SK-N-SH (cell line): ENCODE results near the gene PIP5K1B. TPM values are rescaled to one million over a fixed set of nuclear protein-coding genes. Genes with fewer than 3 reads are reported as not detected.

Experiments used
- CTCF ChIA-PET: fragments of 300-600, 350-600 bp; formaldehyde crosslinking; extraction: SDS; loops from one replicate; lab custom pipeline; 2021; lab: Yijun Ruan, JAX
- POLR2A ChIA-PET: fragments of 350-600 bp; sonication (Branson Sonifier 250); formaldehyde crosslinking; extraction: SDS; loops from one replicate; lab custom pipeline; 2020; ENCODE audit warnings: antibody characterized with exemption, inconsistent platforms; lab: Yijun Ruan, JAX
- DNase-seq: peaks from one replicate; pipeline ENCODE4 v3.0.0; 2012
- H2AFZ ChIP-seq: fragments of 200-600 bp; sonication (generic); 2 replicates; pipeline ENCODE4 v1.8.1; 2016; ENCODE audit warnings: antibody characterized with exemption, mild to moderate bottlenecking, low read depth
- H3F3A ChIP-seq: fragments of 200-600 bp; sonication (generic); replicated peaks from 2 replicates; pipeline ENCODE3; 2016; ENCODE audit warnings: antibody characterized with exemption, mild to moderate bottlenecking; ENCODE audit not compliant: insufficient read depth
- H3K27ac ChIP-seq, 2 experiments: fragments of 200-500 bp in 1 of 2; fragments of 200-600 bp in 1 of 2; sonication (Bioruptor generic) in 1 of 2; sonication (generic), shearing (Covaris generic) in 1 of 2; 2 replicates each; pipeline versions ENCODE4 v1.5.1 to v1.6.1; 2014 to 2016; ENCODE audit warnings: low read depth in 2 of 2, inconsistent platforms in 1 of 2, low read length in 1 of 2, mild to moderate bottlenecking in 1 of 2, mixed read lengths in 1 of 2
- H3K27me3 ChIP-seq: fragments of 200-600 bp; sonication (generic), shearing (Covaris generic); 2 replicates; pipeline ENCODE4 v1.6.1; 2016; ENCODE audit warnings: mixed run types; ENCODE audit not compliant: insufficient read depth
- H3K36me3 ChIP-seq, 2 experiments: fragments of 200-500 bp in 1 of 2; fragments of 200-600 bp in 1 of 2; sonication (Bioruptor generic) in 1 of 2; sonication (generic) in 1 of 2; replicated peaks in 1 of 2; 2 replicates each; pipeline versions ENCODE3 to v1.5.1; 2014 to 2016; ENCODE audit warnings: low read length in 1 of 2, mild to moderate bottlenecking in 1 of 2; ENCODE audit not compliant: insufficient read depth in 2 of 2, control insufficient read depth in 1 of 2
- H3K4me1 ChIP-seq, 2 experiments: fragments of 200-500 bp in 1 of 2; fragments of 200-600 bp in 1 of 2; sonication (Bioruptor generic) in 1 of 2; sonication (generic), shearing (Covaris generic) in 1 of 2; 2 replicates each; pipeline versions ENCODE4 v1.5.1 to v1.6.1; 2014 to 2016; ENCODE audit warnings: low read depth in 1 of 2, low read length in 1 of 2, mixed run types in 1 of 2; ENCODE audit not compliant: insufficient read depth in 2 of 2, control insufficient read depth in 1 of 2
- H3K4me2 ChIP-seq: fragments of 200-600 bp; sonication (generic), shearing (Covaris generic); 2 replicates; pipeline ENCODE4 v1.6.1; 2017; ENCODE audit warnings: mixed run types
- H3K4me3 ChIP-seq, 2 experiments: fragments of 200-500 bp in 1 of 2; fragments of 200-600 bp in 1 of 2; sonication (Bioruptor generic) in 1 of 2; sonication (generic), shearing (Covaris generic) in 1 of 2; 2 replicates each; pipeline versions ENCODE4 v1.5.1 to v1.8.1; 2014 to 2016; ENCODE audit warnings: low read depth in 2 of 2, inconsistent platforms in 1 of 2, low read length in 1 of 2, mild to moderate bottlenecking in 1 of 2, mixed read lengths in 1 of 2, moderate library complexity in 1 of 2
- H3K79me2 ChIP-seq: fragments of 200-600 bp; sonication (generic); 2 replicates; pipeline ENCODE4 v1.8.1; 2017; ENCODE audit warnings: mild to moderate bottlenecking; ENCODE audit not compliant: insufficient read depth
- H3K9ac ChIP-seq: fragments of 200-600 bp; sonication (generic); 2 replicates; pipeline ENCODE4 v1.6.1; 2017; ENCODE audit warnings: mixed run types
- H3K9me2 ChIP-seq: fragments of 200-600 bp; sonication (generic); 2 replicates; pipeline ENCODE4 v1.6.1; 2017; ENCODE audit warnings: mixed run types
- H3K9me3 ChIP-seq: fragments of 200-600 bp; sonication (generic); 2 replicates; pipeline ENCODE4 v1.6.1; 2017; ENCODE audit warnings: mixed run types, mild to moderate bottlenecking, moderate library complexity
- H4K20me1 ChIP-seq: fragments of 200-600 bp; sonication (generic); 2 replicates; pipeline ENCODE4 v1.6.1; 2017; ENCODE audit warnings: mild to moderate bottlenecking, mixed run types; ENCODE audit not compliant: insufficient read depth
- EP300 ChIP-seq, 2 experiments: IDR thresholded peaks; 2 replicates each; pipeline versions ENCODE4 v1.4.0 to v1.6.1; 2012; ENCODE audit warnings: borderline replicate concordance in 1 of 2, low read depth in 1 of 2, low read length in 1 of 2
- EZH2phosphoT487 ChIP-seq: fragments of 200-600 bp; sonication (generic); IDR thresholded peaks from 2 replicates; pipeline ENCODE4 v1.6.1; 2017; ENCODE audit warnings: low read depth, mixed run types, mild to moderate bottlenecking, antibody characterized with exemption, moderate library complexity, borderline replicate concordance
- FOXM1 ChIP-seq: IDR thresholded peaks from 2 replicates; pipeline ENCODE4 v1.4.0; 2012; ENCODE audit warnings: low read depth, mild to moderate bottlenecking
- GABPA ChIP-seq: IDR thresholded peaks from 2 replicates; pipeline ENCODE4 v1.4.0; 2012; ENCODE audit warnings: low read depth, mild to moderate bottlenecking
- JUND ChIP-seq: IDR thresholded peaks from 2 replicates; pipeline ENCODE4 v1.4.0; 2012
- MEF2A ChIP-seq: IDR thresholded peaks from 2 replicates; pipeline ENCODE4 v1.4.0; 2012; ENCODE audit warnings: low read depth, borderline replicate concordance
- NFIC ChIP-seq: IDR thresholded peaks from 2 replicates; pipeline ENCODE4 v1.4.0; 2012; ENCODE audit warnings: borderline replicate concordance
- RAD21 ChIP-seq: IDR thresholded peaks from 2 replicates; pipeline ENCODE4 v1.6.1; 2012; ENCODE audit warnings: mild to moderate bottlenecking, low read length
- RCOR1 ChIP-seq: fragments of 150-350 bp; IDR thresholded peaks from 2 replicates; pipeline ENCODE4 v1.6.1; 2017; ENCODE audit warnings: antibody characterized with exemption, low read length
- SMC3 ChIP-seq: IDR thresholded peaks from 2 replicates; pipeline ENCODE4 v1.6.1; 2012; ENCODE audit warnings: low read depth, low read length, improper control_type of control experiment
- WGBS: methylation state at CpG from one replicate; pipeline ENCODE4 v1.1.6; 2017; ENCODE audit warnings: low lambda C conversion rate; 5-methylcytosine and 5-hydroxymethylcytosine counted together
- polyA plus RNA-seq, 3 experiments: library from polyadenylated mRNA; depleted of rRNA; stranded (reverse); fragments of >200 nt; gene quantifications; 2 replicates each; pipeline ENCODE4 v1.2.3, GENCODE V29; 2012
- TF ChIP-seq, protein P1 (sequence below): IDR thresholded peaks from 2 replicates; pipeline ENCODE4 v1.6.1; 2012; ENCODE audit warnings: mild to moderate bottlenecking, low read depth, low read length, moderate library complexity
- TF ChIP-seq, protein P2 (sequence below): IDR thresholded peaks from 2 replicates; pipeline ENCODE4 v1.4.0; 2012; ENCODE audit warnings: low read depth, borderline replicate concordance
- TF ChIP-seq, protein P3 (sequence below): fragments of 150-350 bp; IDR thresholded peaks from 2 replicates; pipeline ENCODE4 v1.6.1; 2017; ENCODE audit warnings: antibody characterized with exemption, low read length, low read depth, borderline replicate concordance

Gene PIP5K1B
- polyA plus RNA-seq, 1 of the 3 experiments (the other 2 are of a cell fraction), result not detected

DNA sequence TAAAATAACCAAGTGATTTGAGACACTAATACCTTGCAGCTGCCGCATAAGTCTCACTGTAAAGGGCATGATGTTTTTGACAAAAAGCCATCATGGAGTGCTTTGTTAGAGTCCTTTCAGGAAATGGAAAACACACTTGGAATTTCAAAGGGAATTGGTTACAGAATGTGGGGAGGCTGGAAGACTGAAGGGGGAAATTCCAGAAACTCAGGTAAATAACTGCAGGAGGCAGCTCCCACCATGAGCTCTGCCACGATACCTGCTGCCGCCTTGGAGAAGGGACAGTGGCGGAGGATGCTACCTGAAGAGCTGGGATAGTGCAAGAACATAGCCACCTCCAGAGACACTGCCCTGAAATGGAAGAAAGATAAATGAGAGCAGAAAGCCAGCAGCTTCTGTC is 242.0 kb downstream of the PIP5K1B start:
- Histone ChIP-seq H3K9me3 (no peaks in the 10 kb centered on the region), H3F3A (no peaks in the 10 kb centered on the region), H3K79me2 (no peaks in the 10 kb centered on the region), H3K27me3 (peaks cover 6% of the 10 kb centered on the region; the same call in 1 of the 2 replicates), H3K27ac (no peak overlapping the region), H3K4me2 (no peak overlapping the region), H2AFZ (no peak overlapping the region), H3K9me2 (no peaks in the 10 kb centered on the region)
- DNase-seq, result no peak
- CTCF ChIA-PET, result no interaction called here
- POLR2A ChIA-PET, result no interaction called here
- WGBS, result 3% methylated on average over 4 of the region's 4 CpGs
- TF ChIP-seq RCOR1, result no peak
- TF ChIP-seq GABPA, result no peak
- TF ChIP-seq, protein P1, sequence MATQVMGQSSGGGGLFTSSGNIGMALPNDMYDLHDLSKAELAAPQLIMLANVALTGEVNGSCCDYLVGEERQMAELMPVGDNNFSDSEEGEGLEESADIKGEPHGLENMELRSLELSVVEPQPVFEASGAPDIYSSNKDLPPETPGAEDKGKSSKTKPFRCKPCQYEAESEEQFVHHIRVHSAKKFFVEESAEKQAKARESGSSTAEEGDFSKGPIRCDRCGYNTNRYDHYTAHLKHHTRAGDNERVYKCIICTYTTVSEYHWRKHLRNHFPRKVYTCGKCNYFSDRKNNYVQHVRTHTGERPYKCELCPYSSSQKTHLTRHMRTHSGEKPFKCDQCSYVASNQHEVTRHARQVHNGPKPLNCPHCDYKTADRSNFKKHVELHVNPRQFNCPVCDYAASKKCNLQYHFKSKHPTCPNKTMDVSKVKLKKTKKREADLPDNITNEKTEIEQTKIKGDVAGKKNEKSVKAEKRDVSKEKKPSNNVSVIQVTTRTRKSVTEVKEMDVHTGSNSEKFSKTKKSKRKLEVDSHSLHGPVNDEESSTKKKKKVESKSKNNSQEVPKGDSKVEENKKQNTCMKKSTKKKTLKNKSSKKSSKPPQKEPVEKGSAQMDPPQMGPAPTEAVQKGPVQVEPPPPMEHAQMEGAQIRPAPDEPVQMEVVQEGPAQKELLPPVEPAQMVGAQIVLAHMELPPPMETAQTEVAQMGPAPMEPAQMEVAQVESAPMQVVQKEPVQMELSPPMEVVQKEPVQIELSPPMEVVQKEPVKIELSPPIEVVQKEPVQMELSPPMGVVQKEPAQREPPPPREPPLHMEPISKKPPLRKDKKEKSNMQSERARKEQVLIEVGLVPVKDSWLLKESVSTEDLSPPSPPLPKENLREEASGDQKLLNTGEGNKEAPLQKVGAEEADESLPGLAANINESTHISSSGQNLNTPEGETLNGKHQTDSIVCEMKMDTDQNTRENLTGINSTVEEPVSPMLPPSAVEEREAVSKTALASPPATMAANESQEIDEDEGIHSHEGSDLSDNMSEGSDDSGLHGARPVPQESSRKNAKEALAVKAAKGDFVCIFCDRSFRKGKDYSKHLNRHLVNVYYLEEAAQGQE, result no peak
- TF ChIP-seq EZH2phosphoT487, result no peak
- no peak for TF ChIP-seq SMC3
- no peak for TF ChIP-seq FOXM1
- TF ChIP-seq, protein P2, sequence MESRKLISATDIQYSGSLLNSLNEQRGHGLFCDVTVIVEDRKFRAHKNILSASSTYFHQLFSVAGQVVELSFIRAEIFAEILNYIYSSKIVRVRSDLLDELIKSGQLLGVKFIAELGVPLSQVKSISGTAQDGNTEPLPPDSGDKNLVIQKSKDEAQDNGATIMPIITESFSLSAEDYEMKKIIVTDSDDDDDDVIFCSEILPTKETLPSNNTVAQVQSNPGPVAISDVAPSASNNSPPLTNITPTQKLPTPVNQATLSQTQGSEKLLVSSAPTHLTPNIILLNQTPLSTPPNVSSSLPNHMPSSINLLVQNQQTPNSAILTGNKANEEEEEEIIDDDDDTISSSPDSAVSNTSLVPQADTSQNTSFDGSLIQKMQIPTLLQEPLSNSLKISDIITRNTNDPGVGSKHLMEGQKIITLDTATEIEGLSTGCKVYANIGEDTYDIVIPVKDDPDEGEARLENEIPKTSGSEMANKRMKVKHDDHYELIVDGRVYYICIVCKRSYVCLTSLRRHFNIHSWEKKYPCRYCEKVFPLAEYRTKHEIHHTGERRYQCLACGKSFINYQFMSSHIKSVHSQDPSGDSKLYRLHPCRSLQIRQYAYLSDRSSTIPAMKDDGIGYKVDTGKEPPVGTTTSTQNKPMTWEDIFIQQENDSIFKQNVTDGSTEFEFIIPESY, result no peak
- no peak for TF ChIP-seq NFIC
- TF ChIP-seq, all 33 proteins: peak for 0
- H3K4me1 ChIP-seq, result no peaks in the 10 kb centered on the region
- no peaks in the 10 kb centered on the region for H4K20me1 ChIP-seq
- no peak overlapping the region for H3K4me3 ChIP-seq
- H3K36me3 ChIP-seq, result no peaks in the 10 kb centered on the region
- no peak overlapping the region for H3K9ac ChIP-seq

DNA sequence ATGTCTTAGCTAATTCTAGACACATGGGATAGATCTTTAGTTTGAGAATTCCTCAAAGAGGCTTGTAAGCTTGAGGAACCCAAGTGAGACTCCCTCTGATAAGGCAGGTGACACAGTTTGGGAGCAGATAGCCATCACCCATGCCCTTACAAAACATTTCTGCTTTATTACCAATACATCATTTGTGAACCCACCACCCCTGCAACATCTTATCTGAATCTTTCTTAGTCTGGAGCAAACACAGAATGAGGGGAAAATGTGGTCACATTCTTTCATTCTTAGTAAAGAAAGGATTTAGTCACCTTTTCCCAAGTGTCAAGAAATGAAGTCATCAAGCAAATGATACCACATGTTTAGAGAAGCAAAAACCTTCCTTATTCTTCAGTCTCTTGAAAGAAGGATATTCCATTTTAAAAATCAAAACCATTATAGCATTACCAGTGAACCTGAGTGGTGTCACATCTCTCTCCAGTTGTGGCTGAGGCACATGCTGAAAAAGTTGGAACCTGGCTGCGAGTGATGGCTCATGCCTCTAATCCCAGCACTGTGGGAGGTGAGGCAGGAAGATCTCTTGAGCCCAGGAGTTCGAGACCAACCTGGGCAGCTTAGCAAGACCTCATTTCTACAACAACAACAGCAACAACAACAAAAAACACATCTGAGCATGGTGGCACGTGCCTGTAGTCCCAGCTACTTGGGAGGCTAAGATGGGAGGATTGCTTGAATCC is 243.0 kb downstream of the PIP5K1B start:
- no peaks in the 10 kb centered on the region for H3K79me2 ChIP-seq
- POLR2A ChIA-PET, result no interaction called here
- no peak overlapping the region for H2AFZ ChIP-seq
- WGBS, result 2% methylated on average over 3 of the region's 3 CpGs
- H4K20me1 ChIP-seq, result no peaks in the 10 kb centered on the region
- H3K9me2 ChIP-seq, result no peaks in the 10 kb centered on the region
- H3K9ac ChIP-seq, result no peak overlapping the region
- no peaks in the 10 kb centered on the region for H3F3A ChIP-seq
- no peaks in the 10 kb centered on the region for H3K9me3 ChIP-seq
- no peak for TF ChIP-seq NFIC
- TF ChIP-seq MEF2A, result no peak
- no peak for TF ChIP-seq JUND
- TF ChIP-seq EP300 (IDR thresholded peaks at IDR 0.05; ENCODE audit: borderline replicate concordance in 1 of 2, low read depth in 1 of 2, low read length in 1 of 2), result no peak
- TF ChIP-seq RAD21, result no peak
- TF ChIP-seq, protein P3, sequence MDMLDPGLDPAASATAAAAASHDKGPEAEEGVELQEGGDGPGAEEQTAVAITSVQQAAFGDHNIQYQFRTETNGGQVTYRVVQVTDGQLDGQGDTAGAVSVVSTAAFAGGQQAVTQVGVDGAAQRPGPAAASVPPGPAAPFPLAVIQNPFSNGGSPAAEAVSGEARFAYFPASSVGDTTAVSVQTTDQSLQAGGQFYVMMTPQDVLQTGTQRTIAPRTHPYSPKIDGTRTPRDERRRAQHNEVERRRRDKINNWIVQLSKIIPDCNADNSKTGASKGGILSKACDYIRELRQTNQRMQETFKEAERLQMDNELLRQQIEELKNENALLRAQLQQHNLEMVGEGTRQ, result no peak
- H3K36me3 ChIP-seq, result no peaks in the 10 kb centered on the region
- no peaks in the 10 kb centered on the region for H3K4me1 ChIP-seq
- H3K4me3 ChIP-seq, result no peak overlapping the region
- peaks cover 3% of the 10 kb centered on the region; the same call in 1 of the 2 replicates for H3K27me3 ChIP-seq
- CTCF ChIA-PET, result no interaction called here
- no peak overlapping the region for H3K4me2 ChIP-seq
- no peak overlapping the region for H3K27ac ChIP-seq
- DNase-seq, result no peak
